Measurements from ENCODE around the gene EPS8L3.
A peak's percentile ranks its signal among the peaks of the same experiment; 100 is the strongest.
"Not testable (repeated sequence)": the region's sequence is repeated elsewhere in the genome, so short reads cannot be mapped to it uniquely, and the experiment has no call there.

The EPS8L3 gene

DNA sequence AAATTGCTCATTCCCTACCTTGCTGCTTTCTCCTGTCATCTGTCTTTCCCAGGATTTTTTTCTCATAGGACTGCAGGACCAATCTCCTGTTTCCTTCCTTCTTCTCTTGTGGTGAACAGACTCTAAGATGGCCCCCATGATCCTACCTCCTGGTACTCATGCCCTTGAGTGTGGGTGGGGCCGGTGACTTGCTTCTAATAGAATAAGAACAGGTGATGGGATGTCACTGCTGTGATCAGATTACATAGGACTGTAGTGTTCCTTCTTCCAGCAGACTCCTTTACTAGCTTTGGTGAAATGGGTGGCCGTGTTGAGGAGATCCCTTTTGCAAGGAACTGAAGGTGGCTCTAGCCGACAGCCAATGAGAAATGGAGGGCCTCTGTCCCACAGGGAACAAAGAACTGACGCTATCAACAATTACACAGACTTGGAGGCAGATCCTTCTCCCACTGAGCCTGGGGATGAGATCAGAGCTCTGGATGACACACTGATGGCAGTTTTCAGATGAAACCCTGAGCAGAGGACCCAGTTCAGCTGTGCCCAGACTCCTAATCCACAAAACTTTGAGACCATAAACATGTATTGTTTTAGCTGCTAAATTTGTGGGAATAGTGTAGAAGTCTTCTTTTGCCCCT lies 30.4 kb downstream of the EPS8L3 start:
- no peak for DNase-seq (ENCODE audit: low spot score)

DNA sequence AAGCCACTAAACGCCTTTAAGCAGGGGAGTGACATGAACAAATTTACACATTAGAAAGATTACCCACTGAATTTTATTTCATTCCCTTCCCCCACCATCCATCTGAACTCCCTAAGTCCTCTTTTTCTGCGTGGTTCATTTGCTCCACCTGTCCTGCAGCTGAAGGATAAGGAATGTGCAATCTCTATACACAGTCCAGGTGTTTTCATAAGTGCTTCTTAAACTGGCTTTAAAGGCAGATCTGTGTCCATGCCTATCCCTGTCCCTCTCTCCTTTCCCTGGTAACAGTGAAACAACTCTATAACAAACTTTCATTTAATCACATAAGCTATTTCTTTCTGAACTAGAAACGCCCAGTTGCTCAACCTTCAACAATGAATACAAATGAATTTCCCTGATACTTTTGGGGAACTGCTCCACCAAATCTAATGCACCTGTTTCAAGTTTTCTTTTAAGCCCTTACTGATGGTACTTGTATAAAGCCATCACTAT lies 31.3 kb downstream of the EPS8L3 start:
- no peak for DNase-seq (ENCODE audit: low spot score)

- DNase-seq (ENCODE audit: low spot score), result no peak
Measured at GRCh38 chr1:109730666-109731065, 33.1 kb downstream of the EPS8L3 start.

- DNase-seq (ENCODE audit: low spot score), result no peak
Measured at GRCh38 chr1:109728870-109729269, 34.9 kb downstream of the EPS8L3 start.

DNA sequence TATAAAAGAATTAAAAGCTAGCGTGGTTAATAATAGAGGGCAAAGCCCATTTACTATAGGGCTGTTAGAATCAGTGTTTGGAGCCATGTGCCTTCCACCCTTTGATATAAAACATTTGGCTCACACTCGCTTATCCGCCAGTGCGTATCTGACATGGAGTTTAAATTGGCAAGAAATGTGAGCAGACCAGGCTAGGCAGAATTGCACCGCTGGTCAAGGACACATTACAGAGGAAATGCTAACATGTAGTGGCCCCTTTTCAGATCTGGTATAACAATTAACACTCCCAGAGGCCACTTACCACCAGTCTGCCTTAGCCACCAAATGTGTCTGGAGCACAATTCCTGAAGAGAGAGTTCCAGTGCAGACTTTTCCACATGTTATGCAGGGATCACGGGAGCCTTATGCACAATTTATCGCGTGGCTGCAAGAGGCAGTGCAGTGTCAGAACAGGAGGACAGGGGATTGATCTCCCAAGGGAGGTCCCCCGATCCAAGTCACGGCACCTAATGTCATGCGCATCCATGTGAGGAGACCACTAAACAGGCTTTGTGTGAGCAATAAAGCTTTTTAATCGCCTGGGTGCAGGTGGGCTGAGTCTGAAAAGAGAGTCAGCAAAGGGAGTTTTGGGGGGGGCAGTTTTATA lies 36.9 kb downstream of the EPS8L3 start:
- DNase-seq (ENCODE audit: low spot score), result no peak

DNA sequence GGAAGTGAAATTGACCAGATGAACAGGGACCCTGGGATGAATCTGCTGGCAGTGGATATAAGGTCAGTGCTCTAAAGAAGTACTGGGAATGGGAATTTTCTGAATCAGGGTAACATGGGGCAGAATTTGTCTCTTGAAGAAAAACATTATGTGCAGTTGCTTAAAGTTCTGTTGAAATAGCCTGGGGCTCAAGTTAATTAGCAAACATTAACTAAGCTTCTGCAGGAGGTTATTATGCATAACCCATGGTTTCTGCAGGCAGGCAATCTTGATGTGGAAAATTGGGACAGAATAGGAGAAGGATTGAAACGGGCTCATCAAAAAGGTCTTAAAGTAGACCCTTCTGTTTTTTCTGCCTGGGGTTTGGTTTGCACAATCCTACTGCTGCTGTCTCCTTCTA lies 37.7 kb downstream of the EPS8L3 start:
- no peak for DNase-seq (ENCODE audit: low spot score)

GRCh38 chr1:109725510-109725909 lies 38.2 kb downstream of the EPS8L3 start:
- DNase-seq (ENCODE audit: low spot score), result no peak

DNA sequence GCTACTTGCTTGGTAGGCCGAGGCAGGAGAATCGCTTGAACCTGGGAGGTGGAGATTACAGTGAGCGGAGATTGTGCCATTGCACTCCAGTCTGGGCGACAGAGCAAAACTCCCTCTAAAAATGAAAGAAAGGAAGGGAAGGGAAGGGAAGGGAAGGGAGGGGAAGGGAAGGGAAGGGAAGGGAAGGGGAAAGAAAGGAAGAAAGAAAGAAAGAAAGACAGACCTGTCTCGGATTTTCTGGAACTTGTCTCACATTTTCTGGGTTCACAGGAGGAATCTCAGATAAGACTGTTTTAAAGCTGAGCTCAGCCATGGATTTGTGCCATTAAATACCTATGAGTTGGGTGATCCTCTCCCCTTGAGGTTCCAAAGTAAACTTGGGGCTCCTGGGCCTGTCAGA lies 38.8 kb downstream of the EPS8L3 start:
- DNase-seq (ENCODE audit: low spot score), result no peak

DNA sequence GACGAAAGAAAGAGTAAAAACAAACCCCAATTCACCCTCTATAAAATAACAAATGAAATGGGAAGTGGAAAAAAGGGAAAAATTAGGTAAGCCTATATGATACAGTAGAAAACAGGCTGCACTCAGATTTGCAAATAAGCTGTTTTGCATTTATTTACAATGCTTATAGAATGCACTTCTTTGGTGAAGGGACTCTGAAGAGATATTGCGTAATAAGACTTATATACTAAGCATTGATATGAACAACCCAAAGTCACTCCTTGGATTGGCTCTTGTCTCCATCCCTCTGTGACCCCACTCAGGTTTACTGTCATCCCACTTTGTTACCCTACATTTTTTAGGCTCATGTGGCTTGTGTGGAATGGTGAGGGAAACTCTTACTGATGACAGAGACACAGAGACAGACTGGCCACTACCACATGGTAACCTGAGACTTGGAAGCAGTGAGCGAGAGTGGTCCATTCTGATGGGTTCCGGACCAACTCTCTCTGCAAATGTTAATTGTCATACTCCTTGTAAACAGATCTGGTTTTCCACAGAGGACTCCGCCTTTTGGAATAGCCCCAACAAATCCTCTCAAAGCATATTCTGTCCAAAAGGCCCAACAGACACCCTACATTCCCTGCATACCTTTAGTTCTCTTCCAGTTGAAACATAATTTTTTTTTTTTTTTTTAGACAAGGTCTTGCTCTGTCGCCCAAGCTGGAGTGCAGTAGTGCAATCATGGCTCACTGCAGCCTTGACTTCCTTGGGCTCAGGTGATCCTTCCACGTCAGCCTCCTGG lies 40.6 kb downstream of the EPS8L3 start:
- no peak for DNase-seq (ENCODE audit: low spot score)

DNA sequence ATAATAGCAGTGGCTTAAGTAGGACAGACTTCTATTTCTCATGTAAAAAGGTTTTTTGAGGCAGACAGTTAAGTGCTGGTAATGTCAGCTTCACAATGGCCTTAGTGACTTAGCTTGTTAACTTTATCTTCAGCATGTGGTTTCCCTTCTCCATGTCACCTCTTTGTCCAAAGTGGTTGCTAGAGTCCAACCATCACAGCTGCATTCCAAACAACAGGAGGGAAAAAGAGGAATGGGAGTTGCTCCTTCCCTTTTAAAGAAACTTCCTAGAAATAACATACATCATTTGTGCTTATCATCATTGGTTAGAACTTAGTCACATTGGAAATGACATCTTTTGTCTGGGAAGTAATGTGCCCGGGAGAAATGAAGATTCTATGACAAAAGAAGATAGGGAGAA lies 41.8 kb downstream of the EPS8L3 start:
- DNase-seq (ENCODE audit: low spot score), result no peak

GRCh38 chr1:109721042-109721441 lies 42.7 kb downstream of the EPS8L3 start:
- DNase-seq (ENCODE audit: low spot score), result no peak

GRCh38 chr1:109719337-109719837 lies 44.3 kb downstream of the EPS8L3 start:
- peak; percentile 48 for DNase-seq (ENCODE audit: low spot score)

DNA sequence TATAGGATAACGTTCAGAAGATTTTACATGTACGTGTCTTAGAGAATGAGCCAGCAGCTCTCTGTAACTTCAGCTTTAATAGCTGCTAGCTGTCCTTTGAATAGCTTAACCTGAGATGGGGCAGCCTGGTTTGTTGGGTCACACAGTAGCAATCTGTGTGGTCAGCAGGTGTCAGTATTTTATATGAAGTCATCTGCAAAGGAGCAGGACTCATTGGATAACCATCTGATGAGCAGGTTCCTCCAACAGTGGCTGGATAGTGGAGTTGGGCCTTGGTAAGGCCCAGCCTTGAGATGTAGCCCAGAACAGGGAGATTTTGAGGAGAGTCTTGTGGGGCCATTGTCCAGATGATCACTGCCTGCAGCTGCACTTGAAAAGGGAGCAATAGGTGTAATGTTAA lies 45.2 kb downstream of the EPS8L3 start:
- DNase-seq (ENCODE audit: low spot score), result peak; percentile 16

GRCh38 chr1:109717729-109718128 lies 46.0 kb downstream of the EPS8L3 start:
- DNase-seq (ENCODE audit: low spot score), result no peak

DNA sequence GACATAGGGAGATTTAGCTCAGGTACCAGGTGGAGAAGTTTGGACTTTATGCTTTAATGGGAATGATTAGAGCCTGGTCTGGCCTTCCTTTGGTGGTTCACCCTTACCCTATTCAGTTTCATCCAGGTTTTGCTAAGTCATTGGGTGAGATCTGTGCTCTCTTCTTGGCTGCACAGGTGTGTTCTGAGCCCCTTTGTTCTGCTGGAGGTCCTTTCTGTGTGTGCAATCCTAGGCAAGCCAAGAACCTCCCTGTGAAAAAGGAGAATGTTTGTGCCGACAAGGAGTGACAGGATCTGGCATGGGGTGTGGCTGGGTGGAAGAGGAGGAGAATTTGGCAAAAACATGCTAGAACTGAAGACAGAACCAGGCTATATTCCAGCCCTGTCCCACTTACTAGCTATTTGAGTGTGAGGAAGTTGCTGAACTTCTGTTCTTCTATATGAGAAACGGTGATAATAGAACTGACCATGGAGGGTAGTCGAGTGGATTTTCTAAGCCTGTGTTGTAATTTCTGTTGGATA lies 47.1 kb downstream of the EPS8L3 start:
- DNase-seq (ENCODE audit: low spot score), result no peak

- DNase-seq (ENCODE audit: low spot score), result no peak
Measured at GRCh38 chr1:109716121-109716520, 47.6 kb downstream of the EPS8L3 start.

GRCh38 chr1:109714661-109715372 lies 48.9 kb downstream of the EPS8L3 start:
- DNase-seq (ENCODE audit: low spot score), result no peak

- no peak for DNase-seq (ENCODE audit: low spot score)
Measured at GRCh38 chr1:109713636-109714035, 50.1 kb downstream of the EPS8L3 start.

DNA sequence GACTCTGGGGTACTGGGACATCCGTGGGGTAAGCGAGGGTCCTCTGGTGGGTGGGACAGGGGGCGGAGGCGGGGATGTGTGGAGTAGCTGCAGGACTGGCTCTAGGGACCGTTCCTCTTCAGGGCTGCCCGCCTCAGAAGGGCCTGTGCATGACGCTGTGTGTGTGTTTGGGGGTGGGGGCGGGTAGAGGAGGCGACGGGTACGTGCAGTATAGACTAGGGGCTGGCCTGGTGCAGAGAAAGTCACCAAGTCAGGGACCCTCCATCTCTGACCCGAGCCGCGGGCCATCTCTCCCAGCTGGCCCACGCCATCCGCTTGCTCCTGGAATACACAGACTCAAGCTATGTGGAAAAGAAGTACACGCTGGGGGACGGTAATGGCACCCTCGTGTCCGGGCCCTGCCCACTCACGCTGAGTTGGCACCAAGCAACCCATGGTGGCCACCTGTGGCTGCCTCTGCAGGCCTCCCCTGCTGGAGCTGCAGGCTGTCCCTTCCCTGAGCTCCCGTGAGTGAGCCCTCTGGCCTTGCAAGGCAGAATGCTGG lies 51.3 kb downstream of the EPS8L3 start:
- no peak for DNase-seq (ENCODE audit: low spot score)

GRCh38 chr1:109711593-109712320 lies 52.0 kb downstream of the EPS8L3 start, which contains the start of gene GSTM5:
Gene GSTM5 (plus strand): TSS chr1:109712251. CDS start chr1:109712313, 62 bp downstream.
- DNase-seq (ENCODE audit: low spot score), result not testable (repeated sequence)

DNA sequence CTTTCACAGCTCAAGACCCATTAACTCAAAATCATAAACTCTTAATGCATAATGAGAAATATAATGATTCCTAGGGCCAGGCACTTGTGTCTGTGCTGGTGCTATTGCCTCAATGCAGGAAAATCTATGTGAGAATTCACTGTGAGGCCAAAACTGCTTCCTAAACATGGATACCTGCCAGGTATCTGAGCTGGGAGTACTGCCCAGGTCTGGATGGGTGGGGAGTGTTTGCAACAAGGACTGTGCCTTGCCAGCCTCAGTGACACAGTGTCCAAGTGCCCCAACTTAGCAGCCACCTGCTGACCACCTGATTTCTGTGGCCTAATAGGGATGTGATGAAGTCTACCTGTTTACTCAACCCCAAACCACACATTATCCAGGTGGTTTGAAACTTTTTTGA lies 53.9 kb downstream of the EPS8L3 start:
- DNase-seq (ENCODE audit: low spot score), result not testable (repeated sequence)
